Measurements from ENCODE around the gene JUN. TPM values are rescaled to one million over a fixed set of nuclear protein-coding genes. Genes with fewer than 3 reads are reported as not detected.

The JUN gene
- total and polyA plus RNA-seq, 2 donors (not counting 3 experiments of a cell fraction or from before 2014, with no cell fraction given) = 88.3 to 89.3 TPM

DNA sequence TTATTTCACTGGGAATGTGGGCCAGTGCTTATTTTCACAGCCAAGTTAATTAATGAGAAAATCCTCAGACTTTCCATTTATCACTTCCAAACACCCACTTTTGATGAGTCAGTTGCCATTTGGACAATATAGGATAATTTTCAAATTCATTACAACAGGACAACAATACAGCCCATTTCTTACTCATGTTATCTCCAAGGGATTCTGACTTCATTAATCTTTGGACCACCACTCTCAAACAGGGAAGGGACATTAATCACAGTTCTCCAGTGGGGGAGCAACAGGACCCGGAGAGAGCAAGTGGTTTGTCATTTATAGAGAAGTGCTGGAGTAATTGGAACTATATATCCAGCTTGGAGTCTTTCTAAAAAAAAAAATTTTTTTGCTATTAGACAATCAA is 38.7 kb downstream of the JUN start:
- CTCF ChIA-PET = interaction anchor here (0.7 to 1.6 kb wide), 5 partner anchors 19 to 1014 kb away, joined by 3 to 6 read pairs (median 4); no protein-coding TSS in a partner anchor
- H3K27me3 ChIP-seq (ENCODE audit: control insufficient read depth in 2 of 2, insufficient read depth in 2 of 2, low read length in 2 of 2) = no peaks in the 10 kb centered on the region
- H3K9me3 ChIP-seq (replicated peaks; ENCODE audit: control insufficient read depth, insufficient read depth, low read length) = no peaks in the 10 kb centered on the region
- H3K4me2 ChIP-seq (ENCODE audit: insufficient read depth, low read length) = no peak overlapping the region
- H3K36me3 ChIP-seq (ENCODE audit: control insufficient read depth in 2 of 2, extremely low read depth in 1 of 2, insufficient read depth in 2 of 2, low read length in 2 of 2) = no peaks in the 10 kb centered on the region
- TF ChIP-seq MYC (IDR thresholded peaks at IDR 0.05; ENCODE audit: low read depth, low read length) (no peak), POLR2AphosphoS5 (IDR thresholded peaks at IDR 0.05; ENCODE audit: insufficient read depth, low read depth, low read length) (no peak), EZH2 (IDR thresholded peaks at IDR 0.05; ENCODE audit: borderline replicate concordance, low read depth, low read length, severe bottlenecking) (no peak), JUN (IDR thresholded peaks at IDR 0.05; ENCODE audit: borderline replicate concordance, insufficient read depth, insufficient read length, low read depth) (peak; percentile 4), GATA2 (IDR thresholded peaks at IDR 0.05; ENCODE audit: insufficient read depth, insufficient read length, low read depth, low read length) (no peak), POLR2A (IDR thresholded peaks at IDR 0.05; ENCODE audit: low read depth, low read length) (no peak), FOS (IDR thresholded peaks at IDR 0.05; ENCODE audit: borderline replicate concordance, insufficient read depth, low read length) (peak; percentile 29)
- TF ChIP-seq, protein P1, sequence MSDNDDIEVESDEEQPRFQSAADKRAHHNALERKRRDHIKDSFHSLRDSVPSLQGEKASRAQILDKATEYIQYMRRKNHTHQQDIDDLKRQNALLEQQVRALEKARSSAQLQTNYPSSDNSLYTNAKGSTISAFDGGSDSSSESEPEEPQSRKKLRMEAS (IDR thresholded peaks at IDR 0.05; ENCODE audit: insufficient read depth, insufficient read length) = no peak
- TF ChIP-seq, protein P2, sequence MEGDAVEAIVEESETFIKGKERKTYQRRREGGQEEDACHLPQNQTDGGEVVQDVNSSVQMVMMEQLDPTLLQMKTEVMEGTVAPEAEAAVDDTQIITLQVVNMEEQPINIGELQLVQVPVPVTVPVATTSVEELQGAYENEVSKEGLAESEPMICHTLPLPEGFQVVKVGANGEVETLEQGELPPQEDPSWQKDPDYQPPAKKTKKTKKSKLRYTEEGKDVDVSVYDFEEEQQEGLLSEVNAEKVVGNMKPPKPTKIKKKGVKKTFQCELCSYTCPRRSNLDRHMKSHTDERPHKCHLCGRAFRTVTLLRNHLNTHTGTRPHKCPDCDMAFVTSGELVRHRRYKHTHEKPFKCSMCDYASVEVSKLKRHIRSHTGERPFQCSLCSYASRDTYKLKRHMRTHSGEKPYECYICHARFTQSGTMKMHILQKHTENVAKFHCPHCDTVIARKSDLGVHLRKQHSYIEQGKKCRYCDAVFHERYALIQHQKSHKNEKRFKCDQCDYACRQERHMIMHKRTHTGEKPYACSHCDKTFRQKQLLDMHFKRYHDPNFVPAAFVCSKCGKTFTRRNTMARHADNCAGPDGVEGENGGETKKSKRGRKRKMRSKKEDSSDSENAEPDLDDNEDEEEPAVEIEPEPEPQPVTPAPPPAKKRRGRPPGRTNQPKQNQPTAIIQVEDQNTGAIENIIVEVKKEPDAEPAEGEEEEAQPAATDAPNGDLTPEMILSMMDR (IDR thresholded peaks at IDR 0.05; ENCODE audit: extremely low read depth in 1 of 2, insufficient read depth in 1 of 2, low read depth in 1 of 2, low read length in 2 of 2) = no peak
- peak; percentile 42 for DNase-seq (ENCODE audit: low read depth, low spot score)
- FAIRE-seq = no peak
- H3K9me1 ChIP-seq (replicated peaks; ENCODE audit: control insufficient read depth, extremely low read depth, insufficient read depth, low read length) = no peaks in the 10 kb centered on the region
- no peaks in the 10 kb centered on the region for H3K79me2 ChIP-seq (ENCODE audit: control insufficient read depth, insufficient read depth, low read length)
- intact Hi-C loops (cut with micrococcal nuclease) = no loop called here
- POLR2A ChIA-PET = no interaction called here
- H3K4me3 ChIP-seq (replicated peaks in 1 of 3; ENCODE audit: insufficient read depth in 1 of 3, low read depth in 1 of 3, low read length in 3 of 3) = no peak overlapping the region
- dilution Hi-C loops (cut with MboI; ENCODE audit: extremely low pct_ligation_motif_present, low sequenced_read_pairs) = no loop called here
- no peak overlapping the region for H3K9ac ChIP-seq (replicated peaks; ENCODE audit: extremely low read depth, insufficient read depth, low read length)
- H3K4me1 ChIP-seq (ENCODE audit: control insufficient read depth, extremely low read depth, insufficient read depth, low read length) = peaks cover 22% of the 10 kb centered on the region
- no TSS peak for BruUV-seq (replicated peaks)
- no peak overlapping the region for H3K27ac ChIP-seq (ENCODE audit: insufficient read depth, low read depth, low read length)
- H4K20me1 ChIP-seq (replicated peaks; ENCODE audit: control insufficient read depth, extremely low read depth, insufficient read depth, low read length) = no peaks in the 10 kb centered on the region
- H2AFZ ChIP-seq (ENCODE audit: low read depth, low read length) = no peak overlapping the region

Data from endothelial cell of umbilical vein (primary cell).